Activated effector memory CD4-positive, alpha-beta T cell treated with Interleukin-2 at 50 U/mL for 16 hours (primary cell): ENCODE results near the gene GRIP1.
"Not testable (repeated sequence)": the region's sequence is repeated elsewhere in the genome, so short reads cannot be mapped to it uniquely, and the experiment has no call there.

ENCODE experiments used
- DNase-seq: peaks from one replicate; pipeline ENCODE4 v3.0.0-alpha.2; 2020

Gene GRIP1

GRCh38 chr12:66516133-66516532, 162.7 kb downstream of the GRIP1 start:
- DNase-seq: no peak

- no peak for DNase-seq
Measured at GRCh38 chr12:66514581-66514980, 164.3 kb downstream of the GRIP1 start.

- no peak for DNase-seq
Measured at GRCh38 chr12:66508025-66508424, 170.9 kb downstream of the GRIP1 start.

GRCh38 chr12:66503746-66504145, 175.1 kb downstream of the GRIP1 start:
- DNase-seq: no peak

GRCh38 chr12:66502911-66503310, 176.0 kb downstream of the GRIP1 start:
- no peak for DNase-seq

GRCh38 chr12:66500841-66501240, 178.0 kb downstream of the GRIP1 start:
- DNase-seq: no peak

GRCh38 chr12:66500091-66500490, 178.8 kb downstream of the GRIP1 start:
- no peak for DNase-seq

- DNase-seq: no peak
Measured at GRCh38 chr12:66499000-66499399, 179.9 kb downstream of the GRIP1 start.

- DNase-seq: not testable (repeated sequence)
Measured at GRCh38 chr12:66498059-66498458, 180.8 kb downstream of the GRIP1 start.

- DNase-seq: no peak
Measured at GRCh38 chr12:66497008-66497897, 181.6 kb downstream of the GRIP1 start.

DNA sequence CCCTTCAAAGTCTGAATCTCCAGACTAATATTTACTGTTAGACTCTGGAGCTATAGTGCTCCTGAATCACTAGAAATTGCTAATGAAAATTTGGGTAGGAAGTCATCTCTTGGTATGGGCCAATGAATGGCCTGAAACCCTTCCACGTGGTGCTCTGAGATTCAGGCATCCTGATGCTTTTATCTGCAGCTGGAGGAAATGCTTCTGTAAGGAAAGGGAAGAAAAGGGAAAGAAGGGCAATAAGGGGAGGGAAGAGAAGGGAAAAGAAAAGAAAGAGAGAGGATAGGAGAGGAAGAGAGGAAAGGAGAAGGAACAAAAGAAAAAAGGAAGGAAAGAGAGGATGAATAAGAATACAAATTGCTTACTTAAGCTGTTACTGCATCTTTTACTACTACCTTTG, 182.3 kb downstream of the GRIP1 start:
- no peak for DNase-seq

GRCh38 chr12:66495709-66496108, 183.2 kb downstream of the GRIP1 start:
- DNase-seq: no peak

GRCh38 chr12:66493819-66494218, 185.1 kb downstream of the GRIP1 start:
- no peak for DNase-seq

- DNase-seq: no peak
Measured at GRCh38 chr12:66491853-66492252, 187.0 kb downstream of the GRIP1 start.

- no peak for DNase-seq
Measured at GRCh38 chr12:66482351-66483203, 196.3 kb downstream of the GRIP1 start.

DNA sequence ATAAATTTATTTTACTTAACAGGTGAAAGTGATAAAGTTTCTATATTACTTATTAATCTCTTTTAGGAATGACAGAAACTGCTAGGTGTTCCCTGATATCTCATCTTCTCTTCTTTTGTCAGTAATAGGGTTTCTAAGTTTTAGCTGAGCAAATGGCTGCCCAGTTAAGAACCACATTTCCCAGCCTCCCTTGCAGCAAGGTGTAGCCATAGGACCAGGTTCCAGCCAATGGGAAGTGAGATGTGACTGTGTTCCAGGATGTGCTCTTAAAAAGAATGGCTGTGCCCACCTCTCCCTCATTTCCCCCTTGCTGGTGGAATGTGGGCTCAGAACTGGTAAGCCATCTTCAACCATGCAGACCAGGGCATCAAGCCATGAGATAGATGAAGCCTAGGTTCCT, 210.9 kb downstream of the GRIP1 start:
- DNase-seq: no peak

DNA sequence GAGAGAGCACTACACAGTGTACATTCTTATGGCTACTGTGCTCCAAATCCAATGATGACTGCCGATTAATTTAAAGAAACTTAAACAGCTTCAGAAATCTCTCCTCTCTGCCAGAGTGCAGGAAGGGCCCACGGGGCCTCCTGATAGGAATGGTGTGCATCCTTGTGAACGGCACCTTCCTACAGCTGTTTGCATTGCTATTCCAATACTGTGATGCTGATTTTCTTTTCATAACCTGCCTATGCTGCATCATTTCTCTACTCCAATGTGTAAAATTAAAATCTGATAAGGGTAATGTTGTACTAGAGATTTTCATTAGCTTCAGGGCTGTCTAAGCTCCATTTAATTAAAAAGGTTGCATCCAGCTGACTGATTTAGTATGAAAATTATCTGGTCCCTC, 217.5 kb downstream of the GRIP1 start:
- no peak for DNase-seq

DNA sequence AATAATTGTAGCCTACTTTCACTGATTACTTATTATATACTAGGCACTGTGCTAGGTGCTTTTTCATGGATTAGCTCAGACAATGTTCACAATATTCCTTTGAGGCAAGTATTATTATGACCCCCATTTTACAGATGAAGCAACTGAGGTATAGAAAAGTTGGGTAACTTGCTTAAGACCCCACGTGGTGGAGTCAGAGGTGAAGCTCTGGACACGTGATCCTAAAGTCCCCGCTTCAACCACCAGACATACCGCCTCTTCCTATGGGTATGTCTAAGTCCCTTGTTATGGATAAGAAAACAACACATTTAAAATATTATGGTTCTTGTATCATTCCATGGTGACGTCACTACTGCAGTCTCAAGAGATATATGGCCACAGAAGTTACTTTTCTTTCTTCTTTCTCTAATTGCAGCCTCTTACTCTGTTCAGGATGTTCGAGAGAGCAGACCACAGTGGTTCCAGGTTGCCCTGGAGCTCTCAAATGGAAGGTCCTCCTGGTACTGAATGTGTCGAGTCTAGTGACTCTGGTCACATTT, 218.9 kb downstream of the GRIP1 start:
- no peak for DNase-seq

GRCh38 chr12:66456612-66457011, 222.3 kb downstream of the GRIP1 start:
- no peak for DNase-seq

DNA sequence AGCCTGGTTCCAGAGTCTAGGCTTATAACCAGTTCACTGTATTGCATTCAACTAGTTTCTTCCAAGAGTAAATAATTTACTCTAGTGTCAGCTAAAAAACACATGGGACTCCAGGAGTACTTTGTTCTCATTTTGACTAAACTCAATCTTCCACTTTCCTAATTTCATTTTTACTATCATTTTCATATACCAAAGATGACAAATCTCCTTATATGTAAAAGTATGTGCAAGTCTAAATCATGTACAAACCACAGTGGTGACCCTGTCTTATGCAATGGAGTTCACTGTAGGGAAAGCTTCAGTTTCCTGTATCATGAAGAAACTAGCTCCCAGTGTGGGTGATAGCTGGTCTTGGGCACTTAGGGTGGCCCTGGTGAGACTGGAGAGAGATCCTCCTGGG, 225.0 kb downstream of the GRIP1 start:
- DNase-seq: no peak

DNA sequence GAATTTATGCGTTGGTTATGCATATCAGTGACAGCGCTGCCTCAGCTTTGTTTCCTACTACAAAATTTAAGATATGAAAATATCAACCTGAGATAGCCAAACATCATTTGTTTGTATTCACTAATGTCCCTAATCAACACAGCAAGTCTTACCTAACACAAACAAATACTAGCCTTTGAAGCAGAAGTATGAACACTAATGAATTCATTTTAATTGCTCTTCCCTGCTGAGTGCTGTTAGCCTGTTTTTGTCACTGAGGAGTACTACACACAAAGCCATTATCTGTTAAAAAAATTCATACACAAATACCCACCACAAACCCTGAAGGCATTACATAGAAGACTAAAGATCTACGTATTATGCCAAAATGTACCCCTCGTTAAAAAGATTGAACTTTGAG, 225.8 kb downstream of the GRIP1 start:
- no peak for DNase-seq

DNA sequence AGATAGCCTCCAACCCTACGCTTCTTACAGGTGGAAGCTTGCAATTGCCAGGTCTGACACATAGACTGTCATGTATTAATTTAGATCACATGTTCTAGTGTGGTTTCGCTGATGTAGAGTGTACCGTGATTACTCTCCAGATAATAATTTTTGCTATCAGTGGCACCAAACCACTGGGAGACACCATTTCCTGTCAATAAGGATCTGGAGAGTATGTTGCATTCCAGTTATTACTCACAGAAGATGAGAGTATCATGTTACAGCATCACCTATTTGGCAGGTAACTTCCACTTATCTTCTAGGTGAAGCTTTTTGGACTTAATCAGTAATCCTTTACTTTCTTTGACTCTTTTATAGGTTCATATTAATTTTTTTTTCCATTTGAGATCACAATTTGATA, 229.3 kb downstream of the GRIP1 start:
- no peak for DNase-seq

DNA sequence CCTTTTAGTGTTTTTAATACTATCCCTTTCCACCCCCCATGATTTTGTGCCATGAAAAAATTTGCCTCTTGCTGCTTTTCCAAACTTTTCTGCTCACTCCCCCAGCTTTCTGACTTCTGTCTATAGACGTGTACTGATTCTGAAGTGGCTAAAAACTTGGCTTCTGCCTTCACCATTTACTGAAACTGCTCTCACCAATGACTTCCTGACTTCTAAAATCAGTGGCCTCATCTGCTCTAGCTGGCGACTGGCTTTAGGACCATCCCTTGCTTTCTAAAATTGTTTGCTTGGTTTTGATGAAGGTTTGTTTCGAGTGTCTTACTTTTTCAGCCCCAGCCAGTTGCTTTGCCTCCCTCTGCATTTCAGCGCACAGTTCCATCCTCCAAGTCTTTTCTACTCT, 231.2 kb downstream of the GRIP1 start:
- no peak for DNase-seq

DNA sequence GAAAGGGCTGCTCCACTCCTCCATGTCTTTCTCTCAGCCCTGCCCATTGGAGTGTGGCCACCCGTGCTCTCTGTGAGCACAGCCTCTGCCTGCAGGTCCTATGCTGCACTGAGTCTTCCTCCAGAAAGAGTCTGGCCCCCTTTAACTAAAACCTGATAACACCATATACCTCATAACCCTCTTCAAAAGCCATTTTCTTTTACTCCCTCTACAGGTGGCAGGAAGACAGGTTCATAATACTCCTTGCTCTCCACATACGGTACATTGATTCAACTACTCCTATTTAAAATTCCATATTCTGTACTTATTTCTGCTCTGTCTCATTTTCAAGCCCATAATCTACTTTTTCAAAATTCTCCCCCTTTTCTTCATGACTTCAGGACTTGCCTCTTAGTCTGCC, 232.6 kb downstream of the GRIP1 start:
- no peak for DNase-seq
